SIG-M5 treated with dmso at 0.1 percent for 504 hours (cell line): ENCODE data around the gene TMEM117.
"Not testable (repeated sequence)": the region's sequence is repeated elsewhere in the genome, so short reads cannot be mapped to it uniquely, and the experiment has no call there.

Source experiments
- DNase-seq: peaks from one replicate; lab custom pipeline; 2025; ENCODE audit not compliant: unreplicated experiment; lab: John Stamatoyannopoulos, UW

The TMEM117 gene

GRCh38 chr12:44370982-44371381 lies 535.1 kb downstream of the TMEM117 start:
- no peak for DNase-seq

- DNase-seq, result no peak
These were observed 536.4 kb downstream of the TMEM117 start for GRCh38 chr12:44372259-44372658.

GRCh38 chr12:44375694-44376093 lies 539.8 kb downstream of the TMEM117 start:
- DNase-seq, result no peak

- no peak for DNase-seq
These were observed 541.7 kb downstream of the TMEM117 start for GRCh38 chr12:44377443-44378187.

GRCh38 chr12:44379113-44379512 lies 543.2 kb downstream of the TMEM117 start:
- not testable (repeated sequence) for DNase-seq

- DNase-seq, result no peak
These were observed 544.0 kb downstream of the TMEM117 start for GRCh38 chr12:44379831-44380230.

- DNase-seq, result no peak
These were observed 545.0 kb downstream of the TMEM117 start for GRCh38 chr12:44380861-44381260.

GRCh38 chr12:44381341-44381740 lies 545.5 kb downstream of the TMEM117 start:
- no peak for DNase-seq

GRCh38 chr12:44384136-44384535 lies 548.3 kb downstream of the TMEM117 start:
- no peak for DNase-seq

GRCh38 chr12:44385964-44386363 lies 550.1 kb downstream of the TMEM117 start:
- no peak for DNase-seq

GRCh38 chr12:44387581-44387980 lies 551.7 kb downstream of the TMEM117 start:
- DNase-seq, result no peak

- DNase-seq, result no peak
These were observed 553.2 kb downstream of the TMEM117 start for GRCh38 chr12:44389038-44389437.

- no peak for DNase-seq
These were observed 554.0 kb downstream of the TMEM117 start for GRCh38 chr12:44389896-44390295.

GRCh38 chr12:44397631-44398030 lies 561.8 kb downstream of the TMEM117 start:
- no peak for DNase-seq

GRCh38 chr12:44403185-44403584 lies 567.3 kb downstream of the TMEM117 start:
- no peak for DNase-seq

GRCh38 chr12:44405297-44405696 lies 569.4 kb downstream of the TMEM117 start:
- DNase-seq, result no peak

GRCh38 chr12:44422559-44422958 lies 586.7 kb downstream of the TMEM117 start:
- DNase-seq, result no peak

GRCh38 chr12:44428825-44429224 lies 592.9 kb downstream of the TMEM117 start:
- no peak for DNase-seq

GRCh38 chr12:44431647-44432343 lies 595.9 kb downstream of the TMEM117 start:
- DNase-seq, result no peak

- no peak for DNase-seq
These were observed 597.8 kb downstream of the TMEM117 start for GRCh38 chr12:44433659-44434058.

- no peak for DNase-seq
These were observed 600.9 kb downstream of the TMEM117 start for GRCh38 chr12:44436756-44437155.
